Anterior cingulate cortex (tissue), 58 donors: ENCODE data around the gene MAP4K4.

Experiments
- DNase-seq, 58 donors: peaks; one replicate each; lab custom pipeline; 2025; lab: John Stamatoyannopoulos, UW

MAP4K4 gene

GRCh38 chr2:101852824-101853223, 155.3 kb downstream of the MAP4K4 start:
- no peak for DNase-seq

- DNase-seq: peak in 1 of 58 donors; percentile 43
Observed at GRCh38 chr2:101854877-101855276, 157.4 kb downstream of the MAP4K4 start.

GRCh38 chr2:101855776-101856175, 158.3 kb downstream of the MAP4K4 start:
- no peak for DNase-seq

- no peak for DNase-seq
Observed at GRCh38 chr2:101858246-101858645, 160.7 kb downstream of the MAP4K4 start.

- DNase-seq: no peak
Observed at GRCh38 chr2:101858910-101859309, 161.4 kb downstream of the MAP4K4 start.

GRCh38 chr2:101859604-101860003, 162.1 kb downstream of the MAP4K4 start:
- DNase-seq: no peak

- no peak for DNase-seq
Observed at GRCh38 chr2:101860157-101860556, 162.7 kb downstream of the MAP4K4 start.

- no peak for DNase-seq
Observed at GRCh38 chr2:101860782-101861181, 163.3 kb downstream of the MAP4K4 start.

- DNase-seq: no peak
Observed at GRCh38 chr2:101861382-101861781, 163.9 kb downstream of the MAP4K4 start.

GRCh38 chr2:101863534-101863933, 166.0 kb downstream of the MAP4K4 start:
- no peak for DNase-seq

GRCh38 chr2:101864426-101864825, 166.9 kb downstream of the MAP4K4 start:
- DNase-seq: no peak

- DNase-seq: no peak
Observed at GRCh38 chr2:101868525-101868924, 171.0 kb downstream of the MAP4K4 start.

- no peak for DNase-seq
Observed at GRCh38 chr2:101869527-101869926, 172.0 kb downstream of the MAP4K4 start.

GRCh38 chr2:101870444-101870843, 172.9 kb downstream of the MAP4K4 start:
- DNase-seq: no peak

GRCh38 chr2:101871480-101871879, 174.0 kb downstream of the MAP4K4 start:
- no peak for DNase-seq

GRCh38 chr2:101872480-101872879, 175.0 kb downstream of the MAP4K4 start:
- DNase-seq: no peak

- DNase-seq: no peak
Observed at GRCh38 chr2:101873543-101873942, 176.0 kb downstream of the MAP4K4 start.

GRCh38 chr2:101874069-101874468, 176.6 kb downstream of the MAP4K4 start:
- no peak for DNase-seq

GRCh38 chr2:101879466-101879865, 182.0 kb downstream of the MAP4K4 start:
- no peak for DNase-seq

GRCh38 chr2:101881131-101881530, 183.6 kb downstream of the MAP4K4 start:
- no peak for DNase-seq

GRCh38 chr2:101882769-101883307, 185.3 kb downstream of the MAP4K4 start:
- no peak for DNase-seq

- no peak for DNase-seq
Observed at GRCh38 chr2:101883860-101884259, 186.4 kb downstream of the MAP4K4 start.

- no peak for DNase-seq
Observed at GRCh38 chr2:101884423-101884822, 186.9 kb downstream of the MAP4K4 start.
